TTC549 (cell line): Measurements from ENCODE around the gene TOP2A.

ENCODE experiments used
- FAIRE-seq: peaks from 2 replicates; lab custom pipeline; 2012; peaks lifted over from hg19 to GRCh38; lab: Jason Lieb, UNC

The TOP2A gene

DNA sequence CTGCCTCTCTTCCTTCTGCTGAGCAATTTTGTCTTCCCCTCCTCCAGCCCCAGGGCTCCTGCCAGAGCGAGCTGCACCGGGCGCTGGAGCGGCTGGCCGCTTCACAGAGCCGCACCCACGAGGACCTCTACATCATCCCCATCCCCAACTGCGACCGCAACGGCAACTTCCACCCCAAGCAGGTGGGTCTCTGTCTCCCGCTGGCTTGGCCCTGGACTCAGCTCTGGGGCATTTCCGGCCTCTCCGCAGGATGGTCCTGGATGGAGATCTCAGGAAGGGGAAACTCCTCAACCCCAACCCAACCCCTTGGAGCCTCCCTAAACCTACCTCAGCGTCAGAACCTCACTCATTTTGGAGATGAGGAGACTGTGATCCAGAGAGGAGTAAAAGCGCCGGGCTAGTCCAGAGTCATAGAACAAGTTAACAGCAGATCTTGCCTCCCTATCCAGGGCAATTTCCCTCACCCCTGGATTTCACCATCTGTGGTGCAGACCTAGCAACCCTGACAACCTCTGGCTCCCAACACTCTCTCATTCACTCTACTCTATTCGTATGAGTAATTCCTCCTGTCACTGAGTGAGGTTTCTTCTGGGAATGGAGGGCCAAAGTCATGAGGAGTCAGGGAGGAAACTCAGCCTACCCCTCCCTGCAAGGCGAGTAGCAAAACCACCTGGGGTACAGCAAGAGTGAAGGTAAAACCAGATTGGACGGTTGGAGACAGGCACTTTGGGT lies 36.4 kb upstream of the TOP2A start:
- no peak for FAIRE-seq

DNA sequence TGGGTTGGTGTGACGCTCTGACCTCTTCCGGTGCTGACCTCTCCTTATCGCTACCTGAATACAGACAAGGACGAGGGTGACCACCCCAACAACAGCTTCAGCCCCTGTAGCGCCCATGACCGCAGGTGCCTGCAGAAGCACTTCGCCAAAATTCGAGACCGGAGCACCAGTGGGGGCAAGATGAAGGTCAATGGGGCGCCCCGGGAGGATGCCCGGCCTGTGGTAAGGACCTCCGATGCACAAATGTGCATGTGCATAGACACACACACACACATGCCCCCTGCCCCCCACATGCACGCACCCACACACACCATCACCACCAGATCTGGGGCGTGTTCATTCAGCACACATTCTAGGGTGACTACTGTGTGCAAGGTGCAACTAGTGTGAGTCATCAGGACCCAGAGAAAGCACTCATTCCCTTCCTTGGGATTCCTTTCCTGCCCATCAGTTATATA lies 35.3 kb upstream of the TOP2A start:
- no peak for FAIRE-seq

DNA sequence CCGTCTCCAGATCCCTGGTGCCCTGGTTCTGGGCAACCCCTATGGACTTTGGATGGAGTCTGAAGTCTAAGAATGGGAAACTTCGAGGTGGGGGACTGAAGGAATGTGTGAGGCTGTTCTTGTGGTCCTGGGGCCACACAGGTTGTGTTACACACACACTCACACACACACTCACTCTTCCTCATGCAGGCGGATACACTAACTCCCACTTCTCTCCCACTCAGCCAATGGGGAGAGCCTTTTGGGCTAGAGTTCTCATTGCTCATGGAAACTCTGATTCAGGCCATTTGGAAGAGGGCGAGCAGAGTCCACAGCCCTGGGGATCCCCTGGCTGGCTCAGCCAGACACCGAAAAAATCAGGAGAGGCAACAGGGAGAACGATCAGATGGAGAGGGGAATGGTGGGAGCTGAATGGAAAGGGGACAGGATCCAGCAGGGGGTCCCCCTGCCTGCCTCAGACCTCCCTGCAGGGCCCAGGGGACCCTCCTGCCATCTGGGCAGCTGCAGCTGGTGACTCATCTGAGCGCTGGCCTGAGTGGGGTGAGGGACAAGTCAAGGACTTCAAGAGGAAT lies 34.6 kb upstream of the TOP2A start:
- no peak for FAIRE-seq

DNA sequence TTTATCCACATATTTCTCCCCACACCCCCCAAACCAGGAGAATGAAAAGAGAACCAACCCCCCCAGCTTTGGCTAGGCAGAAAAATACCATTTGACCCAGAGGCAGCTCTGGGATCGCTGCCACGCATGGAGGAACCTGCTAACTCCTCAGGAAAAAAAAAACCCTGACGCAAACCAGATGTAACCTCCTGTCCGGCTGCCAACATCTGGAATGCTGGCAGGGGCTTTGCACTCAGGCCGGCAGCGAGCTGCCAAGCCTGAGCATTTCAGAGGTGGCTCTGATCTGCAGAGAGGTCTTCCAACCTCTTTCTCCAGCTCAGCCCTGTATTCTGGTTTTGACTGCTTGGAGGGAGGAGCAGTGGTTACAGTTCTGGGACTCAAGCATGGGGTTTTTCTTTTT lies 33.7 kb upstream of the TOP2A start:
- no peak for FAIRE-seq

DNA sequence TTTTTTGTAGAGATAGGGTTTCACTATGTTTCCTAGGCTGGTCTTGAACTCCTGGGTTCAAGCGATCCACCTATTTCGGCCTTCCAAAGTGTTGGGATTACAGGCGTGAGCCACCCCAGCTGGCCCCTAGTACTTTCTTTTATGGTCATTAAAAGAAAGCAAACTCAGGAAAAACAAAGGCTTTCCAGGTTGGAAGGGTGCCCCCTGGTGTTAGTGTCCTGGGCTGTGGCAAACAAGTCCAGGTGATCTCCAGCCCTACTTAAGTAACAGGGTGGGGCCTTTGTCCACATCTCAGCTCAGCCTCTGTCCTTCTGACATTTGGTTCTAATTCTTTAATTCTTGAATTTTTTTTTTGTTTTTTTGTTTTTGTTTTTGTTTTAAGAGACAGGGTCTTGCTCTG lies 32.5 kb upstream of the TOP2A start:
- FAIRE-seq: no peak

DNA sequence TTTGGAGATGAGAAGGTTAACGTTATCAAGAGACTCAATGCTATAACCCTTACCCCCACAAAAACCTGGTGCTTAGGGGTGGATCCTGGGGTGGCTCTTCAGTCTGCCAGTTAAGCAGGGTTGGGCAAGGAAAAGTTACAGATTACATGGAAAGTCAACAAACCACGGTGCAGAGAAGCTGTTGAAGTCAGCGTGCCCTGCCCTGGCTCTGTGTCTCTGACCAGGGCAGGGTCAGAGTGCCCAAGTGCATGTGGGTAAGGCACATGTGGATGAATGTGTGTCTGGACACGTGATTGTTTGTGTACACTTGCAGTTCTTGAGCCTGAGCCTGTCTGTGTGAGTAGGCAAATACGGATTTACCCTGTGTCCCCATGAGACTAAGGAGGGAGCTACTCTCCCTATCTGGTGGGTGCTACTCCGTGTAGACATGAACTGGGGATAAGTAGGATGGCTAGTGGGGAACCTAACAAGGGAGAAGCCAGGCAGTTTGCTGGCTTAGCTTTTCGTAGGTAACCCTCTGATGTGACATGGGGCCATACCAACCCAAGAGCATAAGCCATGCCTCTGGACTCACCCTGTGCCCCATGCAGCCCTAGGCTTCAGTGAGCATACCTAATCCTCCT lies 31.1 kb upstream of the TOP2A start:
- no peak for FAIRE-seq

DNA sequence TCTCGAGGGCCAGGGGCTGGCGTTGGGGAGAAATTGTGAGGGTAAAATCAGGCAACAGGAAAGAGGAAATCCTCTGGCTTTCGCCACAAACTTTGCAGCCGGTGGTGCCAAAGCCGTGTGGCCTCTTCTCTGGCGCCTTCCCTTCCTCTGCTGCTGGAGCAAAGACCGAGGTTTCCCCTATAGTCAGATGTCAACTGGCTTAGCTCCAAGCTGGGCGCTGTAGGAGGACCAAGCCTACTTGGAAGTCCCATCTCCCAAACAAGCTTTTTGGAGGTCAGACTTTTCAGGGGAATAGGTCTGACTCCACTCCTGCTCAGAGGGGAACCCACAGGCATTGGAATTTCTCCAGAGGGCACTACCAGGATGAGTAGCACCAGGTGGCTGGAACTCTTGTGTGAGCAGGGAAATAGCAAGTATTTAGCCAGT lies 30.5 kb upstream of the TOP2A start:
- no peak for FAIRE-seq

DNA sequence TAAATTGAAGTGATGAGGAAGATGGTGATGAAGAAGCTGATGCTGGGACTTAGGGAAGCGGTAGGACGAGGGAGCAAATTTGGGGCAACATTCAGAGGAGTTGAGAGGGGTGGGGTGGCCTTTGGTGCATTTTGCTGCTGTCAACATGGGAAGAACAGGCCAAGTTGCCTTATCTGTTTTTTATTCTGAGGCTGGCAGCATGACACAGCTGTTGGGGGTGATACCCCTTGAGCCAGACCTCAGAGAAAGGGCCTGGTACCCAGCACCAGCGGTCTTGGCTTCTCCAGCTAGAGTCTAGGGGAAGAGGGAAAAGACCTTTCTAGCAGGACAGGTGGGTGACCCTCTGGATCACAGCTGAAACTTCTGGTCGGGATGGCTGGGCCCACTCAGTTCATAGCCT lies 30.1 kb upstream of the TOP2A start:
- FAIRE-seq: no peak

DNA sequence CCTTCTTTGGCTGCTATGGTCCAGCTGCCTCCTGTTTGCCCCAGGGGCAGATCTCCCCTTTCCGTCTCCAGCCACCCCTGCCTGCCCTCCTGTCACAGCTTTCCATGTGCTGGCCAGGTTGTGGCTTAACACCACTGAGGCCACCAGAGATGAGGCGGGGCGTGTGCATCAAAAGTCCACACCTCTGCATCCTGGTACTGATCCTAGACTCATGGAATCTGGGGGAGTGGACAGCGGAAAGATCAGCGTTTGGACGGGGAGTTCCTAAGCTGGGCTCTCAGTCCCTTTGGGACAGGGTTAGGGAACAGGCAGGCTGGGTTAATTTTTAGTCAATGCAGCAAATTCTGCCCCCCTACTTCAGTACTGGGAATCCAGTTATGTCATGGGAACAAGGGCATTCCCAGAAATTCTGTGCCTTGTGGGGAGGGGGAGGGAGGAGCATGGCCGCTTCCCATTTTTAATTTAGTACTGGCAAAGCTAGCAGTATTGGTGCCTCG lies 29.5 kb upstream of the TOP2A start:
- FAIRE-seq: no peak

DNA sequence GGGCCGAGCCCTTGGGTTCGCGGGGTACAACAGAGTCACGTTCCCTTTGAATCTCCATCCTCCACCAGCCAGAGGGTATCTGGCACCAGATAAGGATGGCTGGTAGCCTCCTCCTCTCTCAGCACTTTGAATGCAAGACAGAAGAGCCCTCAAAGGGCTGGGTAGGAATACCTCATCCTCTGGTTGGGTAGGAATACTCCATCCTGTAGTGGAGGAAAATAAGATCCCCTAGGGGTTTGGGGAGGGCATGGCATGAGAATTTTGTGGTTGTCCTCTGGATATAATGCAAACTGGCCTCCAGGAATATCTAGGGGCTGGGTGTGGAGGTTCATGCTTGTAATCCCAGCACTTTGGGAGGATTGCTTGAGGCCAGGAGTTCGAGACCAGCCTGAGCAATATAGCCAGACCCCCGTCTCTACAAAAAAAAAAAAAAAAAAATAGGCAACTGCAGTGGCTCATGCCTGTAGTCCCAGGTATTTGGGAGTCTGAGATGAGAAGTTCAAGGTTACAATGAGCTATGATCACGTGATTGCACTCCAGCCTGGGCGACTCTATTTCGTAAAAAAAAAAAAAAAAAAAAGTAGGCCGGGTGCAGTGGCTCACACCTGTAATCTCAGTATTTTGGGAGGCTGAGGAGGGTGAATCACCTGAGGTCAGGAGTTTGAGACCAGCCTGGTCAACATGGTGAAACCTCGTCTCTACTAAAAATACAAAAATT lies 28.2 kb upstream of the TOP2A start:
- FAIRE-seq: no peak

DNA sequence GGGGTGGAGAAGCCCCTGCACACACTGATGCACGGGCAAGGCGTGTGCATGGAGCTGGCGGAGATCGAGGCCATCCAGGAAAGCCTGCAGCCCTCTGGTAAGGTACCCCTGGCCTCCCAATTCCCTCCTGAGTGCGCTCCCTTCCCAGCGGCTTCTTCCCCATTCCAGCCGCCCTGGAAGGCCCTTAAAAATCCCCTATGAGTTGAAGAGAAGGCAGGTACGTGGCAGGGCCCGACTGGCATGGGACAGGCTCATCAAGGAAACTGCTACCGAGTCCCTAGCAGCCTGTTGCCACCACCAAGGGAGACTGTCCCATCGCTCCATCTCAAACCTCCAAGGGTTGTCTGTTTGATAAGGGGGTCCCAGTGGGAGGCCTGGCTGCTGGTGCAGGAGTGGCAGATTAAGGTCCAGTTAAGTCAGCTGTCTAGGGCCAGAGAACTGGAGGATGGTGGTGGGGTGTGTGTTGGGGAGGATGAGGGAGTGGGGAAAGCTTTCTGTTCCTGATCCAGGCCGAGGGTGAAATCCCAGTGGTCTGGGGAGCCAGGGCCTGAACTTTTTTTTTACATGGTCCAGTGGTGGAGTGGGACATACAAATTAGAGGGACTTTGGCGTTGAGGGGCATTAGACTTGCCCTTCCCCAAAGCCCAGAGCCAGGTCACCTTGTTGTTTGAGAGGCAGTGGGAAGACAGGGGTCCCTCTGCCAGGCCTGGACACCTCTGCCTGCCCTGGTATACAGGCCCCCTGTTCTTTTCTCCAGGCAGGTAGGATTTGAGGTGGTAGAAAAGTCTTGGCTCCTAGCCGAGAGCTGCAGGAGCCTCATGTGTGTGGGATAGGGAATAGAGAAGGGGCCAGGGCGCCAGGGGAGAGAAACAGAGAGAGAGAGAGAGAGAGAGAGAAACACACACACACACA lies 26.5 kb upstream of the TOP2A start:
- no peak for FAIRE-seq

DNA sequence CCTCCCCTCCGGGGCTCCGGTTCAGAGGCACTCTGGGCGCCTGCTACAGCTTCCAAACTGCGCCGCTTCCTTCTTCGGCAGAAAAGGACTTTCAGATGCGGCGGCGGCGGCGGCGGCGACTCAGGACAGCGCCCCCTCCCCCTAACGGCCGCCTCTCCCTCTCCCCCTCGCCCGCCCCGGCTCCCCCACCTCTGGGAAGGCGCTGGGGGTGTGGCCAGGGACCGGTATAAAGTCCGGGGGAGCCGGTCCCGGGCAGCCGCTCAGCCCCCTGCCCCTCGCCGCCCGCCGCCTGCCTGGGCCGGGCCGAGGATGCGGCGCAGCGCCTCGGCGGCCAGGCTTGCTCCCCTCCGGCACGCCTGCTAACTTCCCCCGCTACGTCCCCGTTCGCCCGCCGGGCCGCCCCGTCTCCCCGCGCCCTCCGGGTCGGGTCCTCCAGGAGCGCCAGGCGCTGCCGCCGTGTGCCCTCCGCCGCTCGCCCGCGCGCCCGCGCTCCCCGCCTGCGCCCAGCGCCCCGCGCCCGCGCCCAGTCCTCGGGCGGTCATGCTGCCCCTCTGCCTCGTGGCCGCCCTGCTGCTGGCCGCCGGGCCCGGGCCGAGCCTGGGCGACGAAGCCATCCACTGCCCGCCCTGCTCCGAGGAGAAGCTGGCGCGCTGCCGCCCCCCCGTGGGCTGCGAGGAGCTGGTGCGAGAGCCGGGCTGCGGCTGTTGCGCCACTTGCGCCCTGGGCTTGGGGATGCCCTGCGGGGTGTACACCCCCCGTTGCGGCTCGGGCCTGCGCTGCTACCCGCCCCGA lies 25.7 kb upstream of the TOP2A start, which contains the start of gene IGFBP4:
IGFBP4 (plus strand) TSS at position 255 of the 792 bp plus-strand sequence; CDS start at position 541, 286 bp downstream.
- no peak for FAIRE-seq

DNA sequence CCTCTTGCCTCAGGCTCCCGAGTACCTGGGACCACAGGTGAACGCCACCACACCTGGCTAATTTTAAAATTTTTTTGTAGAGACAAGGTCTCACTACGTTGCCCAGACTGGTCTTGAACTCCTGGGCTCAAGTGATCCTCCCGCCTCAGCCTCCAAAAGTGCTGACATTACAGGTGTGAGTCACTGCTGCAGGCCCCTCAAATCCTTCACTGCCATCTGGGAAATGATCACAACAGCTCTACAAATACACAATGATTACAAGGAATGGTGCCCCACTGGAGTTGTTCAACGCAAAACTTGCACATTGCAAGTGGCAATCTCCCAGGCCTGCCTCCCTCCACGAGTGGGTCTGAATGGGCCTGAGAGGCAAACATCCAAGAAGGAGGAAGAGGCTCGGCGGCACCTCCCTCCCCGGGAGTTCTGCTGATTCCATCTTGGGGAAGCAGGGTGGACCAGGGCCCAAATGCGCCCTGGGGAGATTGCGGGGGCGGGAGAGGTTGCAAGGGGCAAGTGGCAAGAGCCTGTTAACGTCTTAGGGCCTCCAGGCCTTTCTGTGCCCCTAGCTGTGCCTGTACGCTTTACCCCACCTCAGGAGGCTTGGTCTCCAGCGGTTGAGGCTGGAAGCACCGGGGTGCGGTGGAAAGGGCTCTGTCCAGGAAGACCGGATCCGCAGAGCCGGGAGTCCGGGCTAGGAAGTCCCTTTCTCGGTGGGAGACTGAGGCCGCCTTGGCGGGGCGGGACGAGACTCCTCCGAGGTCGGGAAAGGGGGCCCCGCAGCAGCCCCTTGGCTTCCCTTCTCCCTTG lies 24.9 kb upstream of the TOP2A start:
- no peak for FAIRE-seq

DNA sequence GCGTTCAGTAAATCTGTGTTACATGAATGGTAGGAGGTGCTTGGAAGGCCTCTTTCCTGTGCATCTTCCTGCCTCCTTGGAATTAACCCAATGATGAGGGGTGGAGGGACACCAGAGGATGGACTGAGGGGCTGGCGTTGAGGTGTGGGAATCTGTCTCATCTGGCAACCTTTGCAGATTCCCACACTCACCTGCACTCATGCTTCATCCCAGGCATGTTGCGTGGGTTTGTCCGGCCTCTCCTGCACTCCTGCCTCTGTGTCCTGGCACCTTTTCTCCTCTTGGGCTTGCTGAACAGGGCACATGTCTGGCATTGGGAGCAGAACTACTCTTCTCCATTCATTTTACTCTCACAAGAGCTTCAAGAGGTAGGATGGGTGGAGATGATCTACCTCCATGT lies 22.5 kb upstream of the TOP2A start:
- no peak for FAIRE-seq

DNA sequence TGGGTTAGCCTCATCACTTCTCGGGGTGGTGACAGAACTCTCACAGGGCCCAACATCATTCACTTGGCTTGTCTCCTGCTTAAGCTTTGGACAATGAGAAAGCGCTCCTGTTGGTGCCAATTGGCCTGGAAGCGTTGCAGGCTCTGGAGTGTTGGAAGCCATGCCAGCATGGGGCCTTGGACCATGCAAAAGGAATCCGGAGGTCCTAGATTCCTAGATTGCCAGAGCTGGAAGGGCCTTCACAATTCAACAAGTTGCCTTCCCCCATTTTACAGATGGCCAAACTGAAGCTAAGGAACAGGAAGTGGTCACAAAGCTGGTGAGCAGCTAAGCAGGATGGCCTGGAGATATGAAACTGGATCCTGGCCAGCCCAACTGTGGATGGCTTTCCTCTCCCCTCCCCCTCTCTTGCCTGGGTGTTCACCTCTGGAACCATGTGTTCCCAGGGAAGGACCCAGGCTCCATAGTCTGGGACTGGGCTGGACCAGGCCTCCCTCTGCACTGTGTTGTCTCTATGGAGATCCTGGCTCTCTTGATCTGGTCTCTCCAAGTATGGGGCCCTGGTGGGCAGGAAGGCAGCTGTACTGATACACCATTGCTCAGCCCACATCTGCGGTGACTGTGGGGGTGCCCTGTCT lies 19.5 kb upstream of the TOP2A start:
- FAIRE-seq: no peak

DNA sequence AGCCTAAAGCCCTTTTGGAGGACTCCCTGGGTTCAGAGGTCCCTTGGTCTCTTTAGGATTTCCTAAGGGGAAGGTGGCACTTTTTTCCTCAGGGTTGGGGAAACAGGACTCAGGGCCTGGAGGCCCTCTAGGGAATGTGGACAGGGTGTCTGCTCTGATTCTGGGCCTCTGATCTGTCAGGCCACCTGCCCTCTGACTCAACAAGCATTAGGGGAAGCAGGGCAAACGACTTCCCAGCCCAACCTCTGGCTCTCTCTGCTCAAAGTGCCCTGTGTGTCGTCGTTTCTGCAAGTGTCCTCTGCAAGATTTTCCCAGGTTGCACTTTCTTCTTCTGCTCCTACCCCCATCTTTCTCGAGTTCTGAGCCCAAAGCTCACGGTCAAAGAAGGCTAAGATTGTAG lies 18.9 kb upstream of the TOP2A start:
- no peak for FAIRE-seq

DNA sequence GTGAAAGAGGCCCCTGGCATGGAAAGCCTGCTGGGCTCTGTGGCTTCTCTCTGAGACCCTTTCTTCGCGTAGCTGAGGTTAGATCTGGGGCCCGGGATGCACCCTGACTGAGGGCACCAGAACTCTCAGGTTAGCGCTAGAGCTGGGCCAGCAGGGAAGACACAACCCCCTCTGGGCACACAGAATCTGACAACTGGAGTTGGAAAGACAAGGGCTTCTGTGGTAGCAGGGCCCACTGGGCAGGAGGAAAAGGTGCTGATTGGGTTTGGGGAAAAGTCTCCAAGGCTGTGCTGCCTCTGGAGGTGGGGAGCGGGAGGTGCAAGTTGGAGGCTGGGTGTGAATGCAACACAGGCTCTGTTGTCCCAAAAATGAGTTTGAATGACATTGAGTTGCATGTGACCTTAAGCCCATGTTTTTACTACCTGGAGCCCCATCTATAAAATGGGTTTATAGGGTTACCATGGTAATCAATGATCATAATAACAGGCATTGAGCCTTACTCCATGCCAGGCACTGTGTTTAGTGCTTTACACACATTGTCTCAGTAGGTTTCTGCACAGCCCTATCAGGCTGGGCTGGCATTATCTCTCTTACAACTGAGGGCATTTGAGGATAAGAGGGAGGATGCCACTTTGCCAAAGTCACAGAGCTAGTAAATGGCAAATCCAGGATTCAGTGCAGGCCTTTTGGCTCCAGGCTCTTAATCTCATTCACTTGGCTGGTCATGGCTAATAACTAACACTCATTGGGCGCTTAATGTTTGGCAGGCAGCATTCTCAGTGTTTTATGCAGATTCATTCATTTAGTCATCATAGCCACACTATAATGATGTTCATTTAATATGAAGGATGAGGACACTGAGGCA lies 16.1 kb upstream of the TOP2A start:
- no peak for FAIRE-seq

DNA sequence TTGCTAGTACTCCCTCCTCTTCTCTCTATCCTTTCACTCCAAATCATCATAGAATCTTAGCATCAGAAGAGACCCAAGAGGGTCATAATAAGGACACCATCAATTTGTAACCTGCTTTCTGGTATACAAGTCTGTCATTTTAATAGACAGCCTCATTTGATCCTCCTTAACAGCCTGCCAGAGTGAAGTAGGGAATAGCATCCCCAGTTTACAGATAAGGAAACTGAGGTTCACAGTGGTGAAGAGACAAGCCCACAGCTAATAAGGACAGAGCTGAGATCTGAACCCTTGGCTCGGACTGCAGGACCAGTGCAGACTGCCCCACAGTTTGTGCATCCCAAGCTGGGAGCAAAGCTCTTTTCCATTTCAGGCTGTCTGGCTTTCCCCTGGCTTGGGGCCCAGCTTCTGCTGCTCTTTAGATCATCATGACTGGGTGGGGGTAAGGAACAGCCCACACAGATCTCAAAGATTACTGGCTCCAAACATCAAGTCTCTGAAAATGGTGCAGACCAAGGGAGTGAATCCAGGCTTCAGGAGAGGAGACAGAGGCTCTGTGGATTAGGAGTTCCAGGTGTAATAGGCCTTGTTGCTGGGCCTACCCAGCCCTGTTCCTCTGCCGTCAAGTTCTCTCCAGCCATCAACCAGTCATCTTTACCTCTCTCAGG lies 15.3 kb upstream of the TOP2A start:
- no peak for FAIRE-seq
